IPS DF 4.7 (cell line): ENCODE results near the gene KCNMB2.
"Not testable (repeated sequence)": the region's sequence is repeated elsewhere in the genome, so short reads cannot be mapped to it uniquely, and the experiment has no call there.

Source experiments
- DNase-seq: peaks from one replicate; pipeline ENCODE4 v3.0.0-alpha.2; 2013; ENCODE audit warnings: low spot score; ENCODE audit errors: extremely low read depth

Gene KCNMB2

DNA sequence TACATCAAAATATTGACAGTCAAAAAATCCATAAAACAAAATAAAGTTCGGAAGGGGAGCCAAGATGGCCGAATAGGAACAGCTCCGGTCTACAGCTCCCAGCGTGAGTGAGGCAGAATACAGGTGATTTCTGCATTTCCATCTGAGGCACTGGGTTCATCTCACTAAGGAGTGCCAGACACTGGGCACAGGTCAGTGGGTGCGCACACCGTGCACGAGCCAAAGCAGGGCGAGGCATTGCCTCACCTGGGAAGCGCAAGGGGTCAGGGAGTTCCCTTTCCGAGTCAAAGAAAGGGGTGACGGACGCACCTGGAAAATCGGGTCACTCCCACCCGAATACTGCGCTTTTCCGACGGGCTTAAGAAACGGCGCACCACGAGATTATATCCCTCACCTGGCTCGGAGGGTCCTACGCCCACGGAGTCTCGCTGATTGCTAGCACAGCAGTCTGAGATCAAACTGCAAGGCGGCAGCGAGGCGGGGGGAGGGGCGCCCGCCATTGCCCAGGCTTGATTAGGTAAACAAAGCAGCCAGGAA is 323.7 kb downstream of the KCNMB2 start:
- not testable (repeated sequence) for DNase-seq

DNA sequence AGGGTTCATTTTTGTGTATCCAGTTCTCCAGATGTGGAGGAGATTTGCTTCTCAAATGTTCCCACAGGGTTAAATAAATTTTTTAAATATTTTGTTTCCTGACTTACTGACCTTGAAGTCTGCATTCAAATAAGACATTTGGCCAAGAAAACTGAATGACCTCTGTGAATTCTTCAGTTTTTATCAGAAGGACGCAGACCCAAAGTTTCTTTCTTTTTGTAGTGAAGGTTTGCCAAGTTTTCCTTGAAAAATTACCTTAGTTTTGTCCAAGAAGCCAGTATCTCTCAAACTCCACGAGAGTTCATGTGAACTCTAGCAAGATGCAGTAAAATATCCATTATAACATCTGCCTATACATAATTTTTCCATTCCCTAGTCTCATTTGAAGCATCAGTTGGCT is 332.4 kb downstream of the KCNMB2 start:
- no peak for DNase-seq

DNA sequence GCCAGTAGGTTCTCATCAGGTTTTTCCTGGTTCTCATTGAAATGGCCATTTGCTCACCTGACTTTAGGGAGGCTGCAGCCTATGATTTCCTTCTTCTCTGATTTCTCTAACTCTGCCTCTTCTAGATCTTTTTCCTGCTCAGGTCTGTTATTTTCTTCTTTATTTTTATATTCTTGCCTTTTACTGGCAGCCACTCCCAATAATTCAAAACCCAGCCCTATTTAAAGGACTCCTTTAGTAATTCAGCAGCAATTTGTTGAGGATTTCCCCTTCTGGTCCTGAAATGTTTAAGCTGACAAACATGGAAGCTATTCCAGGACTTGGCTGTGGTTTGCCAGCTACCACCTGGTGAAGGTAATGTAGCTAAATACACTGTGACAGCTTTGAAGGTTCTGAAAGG is 333.8 kb downstream of the KCNMB2 start:
- no peak for DNase-seq

DNA sequence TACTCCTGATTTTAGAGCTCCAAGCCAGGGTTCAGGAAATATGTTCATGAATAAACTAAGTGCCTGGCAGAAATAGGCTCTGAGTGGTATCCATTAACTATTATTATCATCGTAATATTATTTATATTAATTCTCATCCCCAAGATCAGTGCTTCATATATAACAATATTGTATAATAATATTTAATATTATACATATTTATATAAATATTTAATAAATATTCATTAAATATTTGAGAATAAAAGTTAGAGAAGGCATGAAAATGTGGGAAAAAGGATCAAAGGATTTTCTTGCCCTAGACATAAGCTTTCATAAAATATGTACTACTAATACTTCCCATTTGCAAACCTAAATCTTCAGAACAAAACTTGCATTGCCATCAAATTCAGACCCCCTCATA is 338.9 kb downstream of the KCNMB2 start:
- no peak for DNase-seq

DNA sequence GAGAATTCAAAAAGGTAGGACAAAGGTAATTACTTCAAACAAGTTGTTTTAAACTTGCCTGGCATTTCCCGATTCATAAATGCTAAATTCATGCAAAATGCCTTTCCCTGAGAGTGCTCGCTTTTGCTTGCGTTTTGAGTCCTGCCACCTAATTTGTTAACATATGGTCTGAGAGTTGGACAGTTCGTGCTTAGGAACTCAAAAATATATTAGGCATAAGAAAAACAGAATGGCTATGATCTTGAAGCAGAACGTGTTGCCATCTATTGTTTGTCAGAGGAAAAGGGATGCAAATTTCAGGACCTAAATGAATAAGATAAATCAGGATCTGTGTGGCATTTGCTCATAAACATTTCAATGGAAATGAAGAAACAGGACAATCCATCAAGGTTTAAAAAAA is 339.6 kb downstream of the KCNMB2 start:
- DNase-seq = no peak

DNA sequence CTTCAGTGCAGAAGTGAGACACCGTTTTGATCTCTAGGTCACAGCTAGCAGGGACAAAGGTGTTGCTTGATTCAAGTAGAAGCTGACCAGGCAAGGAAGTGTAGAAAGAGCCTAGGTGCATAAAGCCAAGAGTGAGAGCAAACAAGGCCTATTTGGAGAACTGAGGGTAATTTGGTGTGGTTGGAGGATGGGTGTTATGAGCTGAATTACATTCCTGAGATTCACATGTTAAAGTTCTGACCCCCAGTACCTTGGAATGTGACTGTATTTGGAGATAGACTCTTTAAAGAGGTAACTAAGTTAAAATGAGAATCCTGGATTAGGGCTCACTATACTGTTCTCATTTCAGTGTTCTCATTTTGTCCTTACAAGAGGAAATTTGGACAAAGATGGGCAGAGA is 344.0 kb downstream of the KCNMB2 start:
- no peak for DNase-seq
